Uterus (tissue), 2 donors: ENCODE results near the gene TMEM201.

Experiments
- CTCF ChIP-seq, 4 experiments: fragments of 200-600 bp in 2 of 4; fragments of 450-650 bp in 2 of 4; sonication (generic) in 2 of 4; IDR thresholded peaks; one replicate each; pipeline ENCODE4 v1.5.1; 2016 to 2019; ENCODE audit warnings: antibody characterized with exemption in 4 of 4, mild to moderate bottlenecking in 2 of 4, moderate library complexity in 1 of 4
- POLR2A ChIP-seq, 2 donors: fragments of 450-650 bp; IDR thresholded peaks; one replicate each; pipeline ENCODE4 v1.6.1; 2016; ENCODE audit warnings: antibody characterized with exemption in 2 of 2, mild to moderate bottlenecking in 1 of 2, moderate library complexity in 1 of 2

- no peak for TF ChIP-seq CTCF (IDR thresholded peaks at IDR 0.05)
- no peak for TF ChIP-seq POLR2A (IDR thresholded peaks at IDR 0.05)
These were observed 11.8 kb upstream of the TMEM201 start for GRCh38 chr1:9576903-9577302.
